ENCODE data around the gene NKX1-1. TPM values are rescaled to one million over a fixed set of nuclear protein-coding genes. Genes with fewer than 3 reads are reported as not detected.

NKX1-1 gene
- total and polyA plus RNA-seq, 9 of the 15 experiments (the other 6 are each of a cell fraction or from before 2014, with no cell fraction given) = not detected

- TF ChIP-seq JUN (IDR thresholded peaks at IDR 0.05; ENCODE audit: borderline replicate concordance, low read depth, low read length) (no peak; the same call in 1 of the 2 replicates), JUN (CRISPR knock-in tag; IDR thresholded peaks at IDR 0.05; ENCODE audit: borderline replicate concordance) (peak; percentile 100), NCOA6 (IDR thresholded peaks at IDR 0.05) (peak; percentile 100), PHB2 (IDR thresholded peaks at IDR 0.05; ENCODE audit: low read depth) (no peak), TEAD1 (CRISPR knock-in tag; IDR thresholded peaks at IDR 0.05) (peak; percentile 72 to 99), ELF1 (tag; IDR thresholded peaks at IDR 0.05) (no peak), DDX20 (tag; IDR thresholded peaks at IDR 0.05; ENCODE audit: low read depth) (no peak), RB1 (IDR thresholded peaks at IDR 0.05; ENCODE audit: low read depth) (peak; percentile 87), MTA1 (IDR thresholded peaks at IDR 0.05; ENCODE audit: borderline replicate concordance) (0 out of 2 replicates have a peak, but pooled peaks have one; percentile 24), ARID2 (IDR thresholded peaks at IDR 0.05) (peak; percentile 60; the same call in 1 of the 2 replicates), ZNF217 (CRISPR knock-in tag; IDR thresholded peaks at IDR 0.05) (peak; percentile 99), HMGN3 (IDR thresholded peaks at IDR 0.05; ENCODE audit: borderline replicate concordance, extremely low read depth, insufficient read length, low read depth, low read length) (peak; percentile 66), IRF1 (CRISPR knock-in tag; IDR thresholded peaks at IDR 0.05; ENCODE audit: borderline replicate concordance) (peak; percentile 100), GTF2F1 (IDR thresholded peaks at IDR 0.05; ENCODE audit: low read depth, low read length) (no peak), USF2 (CRISPR knock-in tag; IDR thresholded peaks at IDR 0.05) (peak; percentile 93), AFF1 (IDR thresholded peaks at IDR 0.05; ENCODE audit: low read depth in 1 of 2, partially characterized antibody in 2 of 2) (peak in 1 of 2 experiments; percentile 100), CREB1 (IDR thresholded peaks at IDR 0.05) (no peak), CREB1 (CRISPR knock-in tag; IDR thresholded peaks at IDR 0.05) (peak; percentile 93), NR0B1 (IDR thresholded peaks at IDR 0.05; ENCODE audit: partially characterized antibody) (no peak), TCF15 (CRISPR knock-in tag; IDR thresholded peaks at IDR 0.05) (0 out of 2 replicates have a peak, but pooled peaks have one; percentile 50), ZNF507 (tag; conservative IDR thresholded peaks at IDR 0.05) (no peak)
Observed at GRCh38 chr4:1410491-1411325, 4.5 kb upstream of the NKX1-1 start (continued).

Data from K562 (cell line).